Hypothalamus (tissue), 51 donors: Measurements from ENCODE around the gene F8.
"Not testable (repeated sequence)": the region's sequence is repeated elsewhere in the genome, so short reads cannot be mapped to it uniquely, and the experiment has no call there.

Experiments
- DNase-seq, 51 donors: peaks; one replicate each; lab custom pipeline; 2025; lab: John Stamatoyannopoulos, UW

The F8 gene

GRCh38 chrX:154886069-154886788 lies 136.3 kb downstream of the F8 start, which contains the start of gene F8A1:
Gene F8A1, plus strand, starts transcription at chrX:154886355. Its CDS starts 20 bp downstream, at chrX:154886375.
- DNase-seq: not testable (repeated sequence)

- not testable (repeated sequence) for DNase-seq
These were observed 137.0 kb downstream of the F8 start for GRCh38 chrX:154885549-154885948.

DNA sequence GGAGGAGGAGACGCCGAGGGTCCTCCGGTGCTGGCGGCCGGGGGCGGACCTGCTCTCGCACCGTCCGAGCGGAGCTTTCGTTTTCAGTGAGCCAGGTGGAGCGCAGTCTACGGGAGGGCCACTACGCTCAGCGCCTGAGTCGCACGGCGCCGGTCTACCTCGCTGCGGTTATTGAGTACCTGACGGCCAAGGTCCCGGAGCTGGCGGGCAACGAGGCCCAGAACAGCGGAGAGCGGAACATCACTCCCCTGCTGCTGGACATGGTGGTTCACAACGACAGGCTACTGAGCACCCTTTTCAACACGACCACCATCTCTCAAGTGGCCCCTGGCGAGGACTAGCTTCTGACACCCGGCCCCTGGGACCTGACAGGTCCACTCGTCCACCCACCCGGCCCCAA lies 137.5 kb downstream of the F8 start:
- not testable (repeated sequence) for DNase-seq

- DNase-seq: not testable (repeated sequence)
These were observed 138.5 kb downstream of the F8 start for GRCh38 chrX:154884069-154884468.

GRCh38 chrX:154873329-154873728 lies 149.2 kb downstream of the F8 start:
- no peak for DNase-seq

- DNase-seq: not testable (repeated sequence)
These were observed 154.0 kb downstream of the F8 start for GRCh38 chrX:154868522-154868921.

DNA sequence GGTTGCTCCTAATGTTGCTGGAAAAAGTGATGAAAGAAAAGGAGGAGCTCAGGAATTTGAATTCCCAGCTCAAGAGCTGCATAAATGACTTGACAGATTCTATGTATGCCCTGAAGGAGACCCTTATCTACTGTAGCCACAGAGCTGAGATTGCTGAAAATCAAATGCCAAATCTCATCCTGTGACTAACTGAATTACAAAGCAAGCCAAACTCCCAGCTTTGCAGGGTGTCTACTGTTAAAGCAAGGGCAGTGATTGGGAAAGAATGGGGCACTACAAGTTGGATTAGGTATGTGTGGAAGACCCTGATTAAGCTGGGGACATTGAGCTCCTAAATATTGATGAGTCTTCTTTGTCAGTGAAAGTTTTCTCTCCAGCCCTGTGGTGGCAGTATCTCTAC lies 167.3 kb downstream of the F8 start:
- DNase-seq: no peak

GRCh38 chrX:154850957-154851611 lies 171.4 kb downstream of the F8 start:
- DNase-seq: no peak

DNA sequence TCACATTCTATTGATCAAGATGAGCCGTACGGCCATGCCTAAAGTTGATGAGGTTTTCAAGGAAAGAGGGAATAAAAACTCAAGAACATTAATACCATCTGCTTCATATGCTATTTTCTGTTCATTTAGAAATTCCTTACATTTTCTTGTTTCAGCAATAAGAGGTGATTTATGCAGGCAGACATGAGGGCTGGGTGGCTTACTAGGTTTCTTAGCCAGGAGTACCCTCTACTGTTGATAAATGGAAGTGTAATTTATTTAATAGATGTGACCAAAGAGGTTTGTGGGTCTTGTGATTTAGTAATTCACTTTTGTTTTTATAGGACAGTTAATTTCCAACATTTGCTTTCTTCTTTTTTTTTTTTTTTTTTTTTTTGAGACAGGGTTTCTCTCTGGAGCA lies 181.7 kb downstream of the F8 start:
- peak in 1 of 51 donors; percentile 1 for DNase-seq

DNA sequence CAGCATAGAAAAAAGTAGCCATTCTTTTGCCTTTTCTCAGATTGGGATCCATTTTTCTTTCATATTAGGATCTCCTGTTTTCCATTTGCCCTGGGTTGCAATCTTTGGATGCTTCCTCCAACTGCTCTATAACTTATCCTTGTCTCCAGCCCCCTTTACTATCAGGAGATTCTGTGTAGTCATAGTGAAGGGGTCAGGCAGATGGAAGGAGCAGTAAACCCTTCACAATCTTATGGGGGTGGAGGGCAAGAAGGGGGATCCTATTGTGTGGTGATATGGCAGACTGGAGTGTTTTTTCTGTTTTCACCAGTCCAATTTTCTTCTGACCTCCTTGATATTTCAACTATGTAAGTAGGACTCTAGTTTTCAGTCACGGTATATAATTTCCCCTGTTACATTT lies 186.4 kb downstream of the F8 start:
- DNase-seq: no peak

- no peak for DNase-seq
These were observed 188.0 kb downstream of the F8 start, which contains the start of gene SMIM9 for GRCh38 chrX:154834562-154834961. Gene SMIM9, minus strand, starts transcription at chrX:154834662. Its CDS starts 3,806 bp downstream, at chrX:154830856.

GRCh38 chrX:154833746-154834274 lies 188.7 kb downstream of the F8 start:
- DNase-seq: no peak

DNA sequence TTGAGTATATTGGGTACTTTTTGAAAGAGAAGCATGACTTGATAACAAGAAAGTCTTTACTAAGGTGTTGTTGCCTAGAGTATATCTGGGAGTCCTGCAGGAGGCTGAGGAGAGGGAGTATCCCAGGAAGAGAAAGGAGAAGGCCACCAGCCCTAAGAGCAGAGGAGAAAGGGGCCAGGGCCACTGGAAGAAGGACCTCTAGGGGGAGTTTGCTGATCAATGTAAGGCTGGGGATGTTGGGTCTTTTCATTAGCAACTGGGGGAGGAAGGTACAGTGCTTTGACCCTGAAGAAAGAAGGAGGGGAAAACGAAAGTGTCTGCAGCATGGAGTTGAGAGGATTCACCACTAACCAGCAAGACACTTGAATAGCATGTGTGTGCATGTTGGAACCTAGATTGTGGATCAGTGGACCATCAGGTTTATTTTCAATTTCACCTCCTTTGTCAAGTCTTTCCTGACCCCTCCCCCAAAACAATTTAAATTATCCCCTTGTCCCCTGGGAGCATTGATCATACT lies 192.5 kb downstream of the F8 start:
- no peak for DNase-seq

DNA sequence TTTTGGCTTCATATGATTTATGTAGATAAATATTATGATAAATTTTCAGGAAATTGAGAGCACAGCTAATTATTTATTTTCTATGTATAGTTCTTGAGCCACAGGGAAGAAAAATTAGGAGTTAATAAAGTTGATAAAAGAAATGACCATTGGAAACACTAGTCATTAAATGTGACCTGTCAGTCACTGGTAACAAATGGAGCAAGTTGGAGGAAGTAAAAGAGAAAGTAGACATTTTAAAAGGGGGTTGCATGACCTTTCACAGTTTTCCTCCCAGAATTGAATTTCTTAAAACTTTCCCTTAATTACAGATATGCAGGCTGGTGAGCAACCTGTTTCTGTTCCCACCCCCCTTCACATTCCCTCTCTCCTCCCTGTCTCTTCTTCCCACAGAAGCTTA lies 193.4 kb downstream of the F8 start:
- no peak for DNase-seq

- DNase-seq: no peak
These were observed 194.5 kb downstream of the F8 start for GRCh38 chrX:154828016-154828408.

- no peak for DNase-seq
These were observed 195.1 kb downstream of the F8 start for GRCh38 chrX:154827194-154828015.

- DNase-seq: not testable (repeated sequence)
These were observed 196.9 kb downstream of the F8 start for GRCh38 chrX:154825586-154825985.

DNA sequence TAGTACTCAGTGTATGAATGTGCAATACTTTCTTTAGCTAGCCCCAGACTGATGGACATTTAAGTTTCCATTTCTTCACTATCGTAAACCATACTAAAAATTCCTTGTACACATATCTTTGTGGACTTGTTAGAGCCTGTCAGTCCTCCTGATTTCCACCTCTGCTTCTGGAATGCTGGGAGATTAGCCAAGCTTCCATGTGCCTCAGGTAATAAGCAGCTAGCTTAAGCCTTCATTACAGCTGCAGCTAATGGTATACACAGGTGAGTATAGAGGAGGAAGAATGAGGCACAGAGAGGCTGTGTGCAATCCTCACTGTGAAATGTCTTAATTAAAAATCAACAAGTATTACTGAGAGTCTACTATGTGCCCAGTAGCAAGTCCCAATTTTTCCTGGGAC lies 197.9 kb downstream of the F8 start:
- DNase-seq: no peak

GRCh38 chrX:154822029-154822428 lies 200.5 kb downstream of the F8 start:
- no peak for DNase-seq

DNA sequence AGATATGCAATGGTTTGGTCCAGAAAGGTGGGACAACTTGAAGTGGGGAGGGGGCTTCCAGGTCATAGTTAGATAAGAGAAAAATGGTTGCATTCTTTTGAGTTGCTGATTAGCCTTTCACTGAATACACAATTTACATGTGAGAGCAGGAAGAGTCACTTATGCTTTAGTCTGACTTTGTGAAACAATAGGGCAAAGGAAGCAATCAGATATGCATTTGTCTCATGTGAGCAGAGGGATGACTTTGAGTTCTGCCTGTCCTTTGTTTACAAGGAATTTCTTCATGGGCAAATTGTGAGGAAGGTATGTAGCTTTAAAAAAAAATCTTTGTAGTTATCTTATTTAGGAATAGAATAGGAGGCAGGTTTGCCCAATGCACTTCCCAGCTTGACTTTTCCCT lies 201.0 kb downstream of the F8 start:
- no peak for DNase-seq
